Transverse colon (tissue), 3 donors: ENCODE measurements around the gene PAX5.

Source experiments
- POLR2A ChIP-seq: fragments of 450-650 bp; IDR thresholded peaks from one replicate; pipeline ENCODE4 v1.6.1; 2016; ENCODE audit warnings: antibody characterized with exemption, mild to moderate bottlenecking, moderate library complexity
- TF ChIP-seq, protein P1 (sequence below), 5 experiments: fragments of 200-600 bp in 3 of 5; fragments of 450-650 bp in 2 of 5; sonication (generic) in 3 of 5; IDR thresholded peaks; 1 replicate in 2 of 5; 2 replicates in 3 of 5; pipeline ENCODE4 v1.5.1; 2016 to 2017; ENCODE audit warnings: antibody characterized with exemption in 5 of 5, inconsistent platforms in 3 of 5, mild to moderate bottlenecking in 2 of 5, moderate library complexity in 1 of 5

DNA sequence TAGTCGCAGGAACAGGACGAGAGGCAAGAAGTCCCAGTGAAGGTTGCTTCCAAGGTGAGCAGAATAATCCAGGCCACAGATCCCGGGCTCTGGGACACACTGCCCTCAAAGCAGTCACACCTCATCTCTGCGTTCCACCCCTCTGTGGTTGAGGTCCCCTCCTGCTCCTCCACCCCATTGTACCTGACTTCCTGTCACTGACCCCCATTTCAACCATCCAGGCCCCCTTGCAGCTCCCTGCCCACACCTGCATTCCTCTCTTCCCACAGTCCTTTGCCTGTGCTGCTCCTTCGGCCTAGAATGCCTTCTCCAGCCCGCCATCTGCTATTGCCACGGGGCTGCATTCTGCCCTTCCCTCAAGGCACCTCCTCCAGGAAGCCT lies 73.5 kb downstream of the PAX5 start:
- no peak for TF ChIP-seq POLR2A
- TF ChIP-seq, protein P1, sequence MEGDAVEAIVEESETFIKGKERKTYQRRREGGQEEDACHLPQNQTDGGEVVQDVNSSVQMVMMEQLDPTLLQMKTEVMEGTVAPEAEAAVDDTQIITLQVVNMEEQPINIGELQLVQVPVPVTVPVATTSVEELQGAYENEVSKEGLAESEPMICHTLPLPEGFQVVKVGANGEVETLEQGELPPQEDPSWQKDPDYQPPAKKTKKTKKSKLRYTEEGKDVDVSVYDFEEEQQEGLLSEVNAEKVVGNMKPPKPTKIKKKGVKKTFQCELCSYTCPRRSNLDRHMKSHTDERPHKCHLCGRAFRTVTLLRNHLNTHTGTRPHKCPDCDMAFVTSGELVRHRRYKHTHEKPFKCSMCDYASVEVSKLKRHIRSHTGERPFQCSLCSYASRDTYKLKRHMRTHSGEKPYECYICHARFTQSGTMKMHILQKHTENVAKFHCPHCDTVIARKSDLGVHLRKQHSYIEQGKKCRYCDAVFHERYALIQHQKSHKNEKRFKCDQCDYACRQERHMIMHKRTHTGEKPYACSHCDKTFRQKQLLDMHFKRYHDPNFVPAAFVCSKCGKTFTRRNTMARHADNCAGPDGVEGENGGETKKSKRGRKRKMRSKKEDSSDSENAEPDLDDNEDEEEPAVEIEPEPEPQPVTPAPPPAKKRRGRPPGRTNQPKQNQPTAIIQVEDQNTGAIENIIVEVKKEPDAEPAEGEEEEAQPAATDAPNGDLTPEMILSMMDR (IDR thresholded peaks at IDR 0.05) = no peak
